ENCODE measurements around the gene IMMP2L. TPM values are rescaled to one million over a fixed set of nuclear protein-coding genes. Genes with fewer than 3 reads are reported as not detected.

Gene IMMP2L
- polyA plus RNA-seq, 2 of the 4 experiments (the other 2 are of a cell fraction): 16.1 to 23.8 TPM

- peaks cover 14% of the 10 kb centered on the region for H3K4me1 ChIP-seq
- ChIA-PET POLR2A (no interaction called here), CTCF (no interaction called here)
- peak in 1 of 2 experiments; percentile 24 for DNase-seq (ENCODE audit: low read depth in 1 of 2, low spot score in 1 of 2)
- no peak for FAIRE-seq
- no peaks in the 10 kb centered on the region for H3K9me3 ChIP-seq
- TF ChIP-seq SREBF2 (IDR thresholded peaks at IDR 0.05) (no peak), HEYL (CRISPR knock-in tag; IDR thresholded peaks at IDR 0.05) (no peak), CEBPB (IDR thresholded peaks at IDR 0.05) (peak; percentile 16 to 35; a peak in 2 of 4 replicates), HOXB5 (CRISPR knock-in tag; IDR thresholded peaks at IDR 0.05) (no peak)
- no peak overlapping the region for H3K4me3 ChIP-seq
- WGBS (ENCODE audit: missing lambda C conversion rate): 62% methylated on average over 3 of the region's 3 CpGs
- H3K4me2 ChIP-seq: peak overlapping the region; percentile 52
- peak overlapping the region in 1 of 2 experiments; percentile 30; a peak in 2 of 6 replicates for H3K27ac ChIP-seq
- ATAC-seq: peak; percentile 59 to 67; a peak in 5 of 6 replicates
Observed at GRCh38 chr7:111192614-111193413, 369.5 kb downstream of the IMMP2L start.

GRCh38 chr7:111190804-111191203 lies 371.5 kb downstream of the IMMP2L start:
- H3K27ac ChIP-seq: no peak overlapping the region
- DNase-seq (ENCODE audit: low read depth in 1 of 2, low spot score in 1 of 2) (no peak), FAIRE-seq (no peak), ATAC-seq (no peak)
- 89% methylated on average over 2 of the region's 2 CpGs for WGBS (ENCODE audit: missing lambda C conversion rate)
- ChIA-PET POLR2A (no interaction called here), CTCF (no interaction called here)
- no peaks in the 10 kb centered on the region for H3K9me3 ChIP-seq
- peaks cover 14% of the 10 kb centered on the region for H3K4me1 ChIP-seq
- no peak for TF ChIP-seq FOXS1 (CRISPR knock-in tag; IDR thresholded peaks at IDR 0.05)
- TF ChIP-seq RARB (CRISPR knock-in tag; IDR thresholded peaks at IDR 0.05): no peak
- TF ChIP-seq BHLHE40 (IDR thresholded peaks at IDR 0.05; ENCODE audit: low read depth, low read length): no peak
- no peak for TF ChIP-seq ELK1 (IDR thresholded peaks at IDR 0.05; ENCODE audit: low read depth, low read length)
- no peak overlapping the region for H3K4me3 ChIP-seq
- no peak overlapping the region for H3K4me2 ChIP-seq

GRCh38 chr7:111184987-111185386 lies 377.3 kb downstream of the IMMP2L start:
- 89% methylated on average over 3 of the region's 3 CpGs for WGBS (ENCODE audit: missing lambda C conversion rate)
- DNase-seq (ENCODE audit: low read depth in 1 of 2, low spot score in 1 of 2): no peak
- ChIA-PET POLR2A (no interaction called here), CTCF (no interaction called here)
- H3K4me1 ChIP-seq: no peaks in the 10 kb centered on the region
- TF ChIP-seq FOSB (CRISPR knock-in tag; IDR thresholded peaks at IDR 0.05): no peak
- TF ChIP-seq FOSL2 (IDR thresholded peaks at IDR 0.05): no peak
- TF ChIP-seq FOSL2 (CRISPR knock-in tag; IDR thresholded peaks at IDR 0.05): no peak
- TF ChIP-seq TFCP2L1 (CRISPR knock-in tag; IDR thresholded peaks at IDR 0.05): no peak
- TF ChIP-seq, protein P1, sequence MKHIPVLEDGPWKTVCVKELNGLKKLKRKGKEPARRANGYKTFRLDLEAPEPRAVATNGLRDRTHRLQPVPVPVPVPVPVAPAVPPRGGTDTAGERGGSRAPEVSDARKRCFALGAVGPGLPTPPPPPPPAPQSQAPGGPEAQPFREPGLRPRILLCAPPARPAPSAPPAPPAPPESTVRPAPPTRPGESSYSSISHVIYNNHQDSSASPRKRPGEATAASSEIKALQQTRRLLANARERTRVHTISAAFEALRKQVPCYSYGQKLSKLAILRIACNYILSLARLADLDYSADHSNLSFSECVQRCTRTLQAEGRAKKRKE (CRISPR knock-in tag; IDR thresholded peaks at IDR 0.05; ENCODE audit: low read depth): no peak
- no peak for TF ChIP-seq HMGXB4 (CRISPR knock-in tag; IDR thresholded peaks at IDR 0.05; ENCODE audit: borderline replicate concordance)
- TF ChIP-seq POLR2AphosphoS2 (conservative IDR thresholded peaks at IDR 0.05; ENCODE audit: low read length): no peak
- TF ChIP-seq HOXA7 (CRISPR knock-in tag; IDR thresholded peaks at IDR 0.05): no peak
- no peak for TF ChIP-seq CHD4 (IDR thresholded peaks at IDR 0.05; ENCODE audit: borderline replicate concordance)
- TF ChIP-seq MAZ (IDR thresholded peaks at IDR 0.05; ENCODE audit: borderline replicate concordance, low read depth, low read length): no peak
- TF ChIP-seq FOXS1 (CRISPR knock-in tag; IDR thresholded peaks at IDR 0.05): no peak
- no peak for TF ChIP-seq SREBF2 (IDR thresholded peaks at IDR 0.05)
- ATAC-seq: no peak
- FAIRE-seq: no peak
- no peak overlapping the region for H3K27ac ChIP-seq
- no peak overlapping the region for H3K4me3 ChIP-seq
- H3K4me2 ChIP-seq: no peak overlapping the region
- H3K9me3 ChIP-seq: no peaks in the 10 kb centered on the region

Measured in A549 (cell line).